IMR-90 (cell line): Measurements from ENCODE around the gene ZNF692.

Source experiments
- MAZ ChIP-seq: IDR thresholded peaks from 2 replicates; pipeline ENCODE4 v1.6.1; 2012; ENCODE audit warnings: low read depth, mild to moderate bottlenecking, low read length, improper control_type of control experiment, moderate library complexity, borderline replicate concordance
- RAD21 ChIP-seq: IDR thresholded peaks from 2 replicates; pipeline ENCODE4 v1.6.1; 2012; ENCODE audit warnings: low read length, improper control_type of control experiment
- SMC3 ChIP-seq: fragments of 150-350 bp; IDR thresholded peaks from 2 replicates; pipeline ENCODE4 v1.6.1; 2016; ENCODE audit warnings: low read depth, mild to moderate bottlenecking, antibody characterized with exemption, low read length, moderate library complexity
- TF ChIP-seq, protein P1 (sequence below): conservative IDR thresholded peaks from 2 replicates; pipeline ENCODE4 v1.5.1; 2012; ENCODE audit warnings: mild to moderate bottlenecking, low read depth, low read length, improper control_type of control experiment

DNA sequence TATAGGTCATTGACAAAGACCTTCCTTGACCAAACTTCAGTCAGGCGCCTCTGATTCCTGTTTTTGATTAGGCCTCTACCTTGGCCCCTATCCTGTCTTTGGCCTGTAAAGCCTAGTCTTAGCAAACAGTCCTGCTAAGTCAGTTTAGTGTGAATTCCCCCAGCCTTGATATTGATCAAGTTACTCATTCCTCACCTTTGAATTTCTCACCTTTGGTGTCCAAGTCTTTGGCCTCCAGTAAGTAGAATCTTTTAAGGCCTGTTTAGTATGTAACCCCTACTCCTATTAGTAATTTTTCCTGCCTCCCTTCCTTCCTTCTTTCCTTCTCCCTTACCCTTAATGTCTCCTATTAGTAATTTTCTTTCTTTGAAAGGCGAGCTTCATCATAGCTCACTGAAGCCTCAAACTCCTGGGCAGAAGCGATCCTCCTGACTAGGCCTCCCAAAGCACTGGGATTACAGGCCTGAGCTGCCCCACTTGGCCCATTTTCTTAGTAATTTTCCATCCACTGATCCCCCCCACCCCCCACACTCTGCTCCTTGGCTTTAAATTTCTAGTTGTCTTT lies 13.0 kb upstream of the ZNF692 start:
- no peak for TF ChIP-seq SMC3
- no peak for TF ChIP-seq MAZ
- TF ChIP-seq, protein P1, sequence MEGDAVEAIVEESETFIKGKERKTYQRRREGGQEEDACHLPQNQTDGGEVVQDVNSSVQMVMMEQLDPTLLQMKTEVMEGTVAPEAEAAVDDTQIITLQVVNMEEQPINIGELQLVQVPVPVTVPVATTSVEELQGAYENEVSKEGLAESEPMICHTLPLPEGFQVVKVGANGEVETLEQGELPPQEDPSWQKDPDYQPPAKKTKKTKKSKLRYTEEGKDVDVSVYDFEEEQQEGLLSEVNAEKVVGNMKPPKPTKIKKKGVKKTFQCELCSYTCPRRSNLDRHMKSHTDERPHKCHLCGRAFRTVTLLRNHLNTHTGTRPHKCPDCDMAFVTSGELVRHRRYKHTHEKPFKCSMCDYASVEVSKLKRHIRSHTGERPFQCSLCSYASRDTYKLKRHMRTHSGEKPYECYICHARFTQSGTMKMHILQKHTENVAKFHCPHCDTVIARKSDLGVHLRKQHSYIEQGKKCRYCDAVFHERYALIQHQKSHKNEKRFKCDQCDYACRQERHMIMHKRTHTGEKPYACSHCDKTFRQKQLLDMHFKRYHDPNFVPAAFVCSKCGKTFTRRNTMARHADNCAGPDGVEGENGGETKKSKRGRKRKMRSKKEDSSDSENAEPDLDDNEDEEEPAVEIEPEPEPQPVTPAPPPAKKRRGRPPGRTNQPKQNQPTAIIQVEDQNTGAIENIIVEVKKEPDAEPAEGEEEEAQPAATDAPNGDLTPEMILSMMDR: no peak
- TF ChIP-seq RAD21: no peak
